Mucosa of gallbladder (tissue), 1 donor: ENCODE measurements around the gene HSD17B13. TPM values are rescaled to one million over a fixed set of nuclear protein-coding genes. Genes with fewer than 3 reads are reported as not detected.

Experiments used
- DNase-seq: peaks from one replicate; pipeline ENCODE4 v3.0.0-alpha.2; 2020; ENCODE audit warnings: low spot score
- total RNA-seq: library from RNA; stranded (reverse); gene quantifications from one replicate; pipeline ENCODE4 v1.2.1, GENCODE V29; 2021
- donor health status: DM: no; HTN: no; CAD: no.

The HSD17B13 gene
- total RNA-seq, 1 donor from 2014 or later: 0.95 TPM

DNA sequence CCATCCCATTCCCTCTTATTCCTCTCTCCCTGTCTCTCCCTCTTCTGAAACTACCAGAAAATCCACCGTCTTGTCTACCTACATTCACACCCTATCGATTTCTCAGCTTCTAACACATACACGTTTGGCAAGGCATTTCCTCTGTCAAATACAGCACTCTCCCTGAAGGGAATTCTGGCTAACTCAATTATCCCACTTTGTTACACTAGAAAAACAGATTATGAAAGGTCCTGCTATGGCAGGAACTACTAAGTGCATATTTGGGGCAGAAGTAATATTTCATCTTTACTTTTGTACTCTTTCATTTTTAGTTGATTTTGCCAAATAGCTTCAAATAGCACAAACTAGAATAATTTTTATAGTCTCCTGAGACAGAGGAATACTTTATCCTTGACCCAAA is 55.7 kb downstream of the HSD17B13 start:
- DNase-seq: no peak

DNA sequence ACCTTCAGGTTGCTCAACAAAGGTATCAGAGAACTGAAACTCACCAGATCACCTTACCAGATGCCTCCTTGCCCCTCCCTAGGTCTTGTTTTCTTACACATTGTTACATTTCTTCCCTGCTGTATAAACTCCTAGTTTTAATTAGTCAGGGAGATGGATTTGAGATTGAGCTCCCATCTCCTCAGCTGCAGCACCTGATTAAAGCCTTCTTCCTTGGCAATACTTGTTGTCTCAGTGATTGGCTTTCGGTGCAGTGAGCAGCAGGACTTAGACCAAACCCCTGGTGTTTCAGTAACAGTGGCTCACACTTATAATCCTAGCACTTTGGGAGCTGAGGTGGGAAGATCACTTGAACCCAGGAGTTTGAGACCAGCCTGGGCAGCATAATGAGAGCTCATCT is 59.8 kb downstream of the HSD17B13 start:
- DNase-seq: no peak

DNA sequence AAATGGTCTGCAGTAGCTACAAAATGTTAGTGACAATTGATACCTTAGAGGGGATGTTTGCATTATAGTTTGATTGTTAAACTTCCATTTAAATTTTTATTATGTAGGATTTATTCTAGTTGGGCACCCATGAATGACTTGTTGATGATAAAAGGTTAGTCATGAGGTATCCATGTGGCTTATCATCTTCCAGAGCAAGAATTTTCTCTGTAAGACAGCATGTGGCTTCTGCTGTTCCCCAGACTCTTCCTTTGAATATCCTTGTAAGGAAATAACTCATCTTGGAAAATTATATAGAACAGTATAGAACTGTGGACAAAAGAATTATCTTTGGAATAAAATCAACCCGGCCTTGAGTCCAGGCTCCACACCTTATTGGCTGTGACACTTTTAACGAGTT is 62.2 kb downstream of the HSD17B13 start:
- no peak for DNase-seq

DNA sequence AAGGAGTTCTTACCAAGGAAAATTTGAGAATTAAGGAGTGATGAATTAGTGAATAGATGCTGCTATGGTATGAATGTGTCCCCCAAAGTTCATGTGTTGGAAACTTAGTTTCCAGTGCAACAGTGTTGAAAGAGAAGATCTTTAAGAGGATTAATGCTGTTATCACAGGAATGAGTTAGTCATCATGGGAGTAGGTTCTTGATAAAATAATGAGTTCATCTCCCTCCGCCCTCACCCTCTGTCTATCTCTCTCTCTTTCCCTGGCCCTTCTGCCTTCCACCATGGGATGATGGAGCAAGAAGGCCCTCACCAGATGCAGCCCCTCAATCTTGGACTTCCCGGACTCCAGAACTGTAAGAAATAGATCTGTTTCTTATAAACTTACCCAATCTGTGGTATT is 64.0 kb downstream of the HSD17B13 start:
- no peak for DNase-seq

DNA sequence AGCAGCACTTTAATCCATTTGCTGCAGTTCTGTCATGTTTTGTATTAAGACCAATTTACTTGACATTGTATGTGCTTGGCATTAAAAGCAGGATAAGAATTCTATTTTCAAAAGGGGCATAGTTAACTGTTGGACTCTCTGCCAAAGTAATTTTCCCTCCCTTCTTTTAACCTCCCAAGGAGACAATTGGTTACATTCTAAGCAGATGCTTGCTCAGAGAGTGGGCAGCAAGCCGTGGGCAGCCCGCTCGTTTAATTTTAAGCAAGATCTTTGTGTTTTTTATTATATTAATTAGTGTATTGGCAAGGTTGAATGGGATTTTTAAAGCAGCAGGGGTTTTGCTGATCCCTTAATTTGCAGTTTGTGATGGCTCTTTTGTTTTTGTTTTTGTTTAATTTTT is 65.2 kb downstream of the HSD17B13 start:
- no peak for DNase-seq

DNA sequence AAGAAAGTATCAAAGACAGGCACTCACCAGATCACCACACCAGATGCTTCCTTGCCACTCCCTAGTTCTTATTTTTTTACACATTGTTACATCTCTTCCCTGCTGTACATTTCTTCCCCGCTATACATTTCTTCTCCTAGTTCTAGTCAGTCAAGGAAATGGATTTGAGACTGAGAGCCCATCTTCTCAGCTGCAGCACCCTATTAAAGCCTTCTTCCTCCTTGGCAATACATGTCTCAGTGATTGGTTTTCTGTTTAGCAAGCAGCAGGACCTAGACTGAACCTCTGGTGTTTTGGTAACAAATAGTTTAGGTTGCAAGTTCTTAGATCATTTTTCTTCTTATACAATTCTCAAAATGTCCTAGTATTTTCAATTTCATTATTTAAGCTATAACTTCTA is 66.9 kb downstream of the HSD17B13 start:
- no peak for DNase-seq

Other genes with a start within 250 kb of the HSD17B13 start
- 10.0 TPM for gene KLHL8, start 102.3 kb downstream of the HSD17B13 start, total RNA-seq
- gene HSD17B11, start 68.3 kb upstream of the HSD17B13 start, total RNA-seq: 264 TPM
- 56.9 TPM for gene NUDT9, start 99.7 kb upstream of the HSD17B13 start, total RNA-seq
- 539 TPM for gene SPARCL1, start 206.5 kb upstream of the HSD17B13 start, total RNA-seq